GM23338 (cell line): ENCODE measurements around the gene PFKP. TPM values are rescaled to one million over a fixed set of nuclear protein-coding genes. Genes with fewer than 3 reads are reported as not detected.
A peak's percentile ranks its signal among the peaks of the same experiment; 100 is the strongest.

ENCODE experiments used
- ATAC-seq: fragments of 200-7000 bp; cut with Tn5 transposase; 3 replicates; pipeline ENCODE4 v1.9.1; 2020
- DNase-seq: peaks from one replicate; pipeline ENCODE4 v3.0.0-alpha.2; 2015; ENCODE audit warnings: low spot score
- H2AFZ ChIP-seq: fragments of 200-600 bp; sonication (generic); 2 replicates; pipeline ENCODE4 v1.8.0; 2016; ENCODE audit warnings: antibody characterized with exemption, mild to moderate bottlenecking, moderate library complexity
- H3F3A ChIP-seq: fragments of 200-600 bp; sonication (generic); replicated peaks from 2 replicates; pipeline ENCODE4 v1.8.0; 2017; ENCODE audit warnings: antibody characterized with exemption, mixed run types, low read depth
- H3K27ac ChIP-seq: fragments of 200-600 bp; sonication (generic); 2 replicates; pipeline ENCODE4 v1.6.1; 2016; ENCODE audit warnings: low read depth
- H3K27me3 ChIP-seq: fragments of 200-600 bp; sonication (generic); 2 replicates; pipeline ENCODE4 v1.8.0; 2016; ENCODE audit warnings: mild to moderate bottlenecking, mixed run types, moderate library complexity; ENCODE audit not compliant: insufficient read depth
- H3K36me3 ChIP-seq: fragments of 200-600 bp; sonication (generic); 2 replicates; pipeline ENCODE4 v1.8.0; 2016; ENCODE audit warnings: mild to moderate bottlenecking; ENCODE audit not compliant: insufficient read depth
- H3K4me1 ChIP-seq: fragments of 200-600 bp; sonication (generic); 2 replicates; pipeline ENCODE4 v1.8.0; 2016; ENCODE audit warnings: mild to moderate bottlenecking, moderate library complexity; ENCODE audit not compliant: insufficient read depth
- H3K4me2 ChIP-seq: fragments of 200-600 bp; sonication (generic); 2 replicates; pipeline ENCODE4 v1.7.1; 2017; ENCODE audit warnings: mixed run types
- H3K4me3 ChIP-seq: fragments of 200-600 bp; sonication (generic); 2 replicates; pipeline ENCODE4 v1.6.1; 2016; ENCODE audit warnings: mixed run types
- H3K79me2 ChIP-seq: fragments of 200-600 bp; sonication (generic); replicated peaks from 2 replicates; pipeline ENCODE4 v1.8.0; 2017; ENCODE audit warnings: mild to moderate bottlenecking; ENCODE audit not compliant: insufficient read depth
- H3K9me2 ChIP-seq: fragments of 200-600 bp; sonication (generic); 2 replicates; pipeline ENCODE4 v1.8.0; 2017; ENCODE audit not compliant: insufficient read depth
- H4K20me1 ChIP-seq: fragments of 200-600 bp; sonication (generic); replicated peaks from 2 replicates; pipeline ENCODE4 v1.8.0; 2017; ENCODE audit warnings: mild to moderate bottlenecking; ENCODE audit not compliant: insufficient read depth
- H3K27ac Mint-ChIP-seq: 2 replicates; pipeline ENCODE4 v1.8.0; 2020; ENCODE audit warnings: inconsistent platforms, mild to moderate bottlenecking, moderate library complexity, mixed read lengths
- H3K27me3 Mint-ChIP-seq: 3 replicates; pipeline ENCODE4 v1.8.0; 2022; ENCODE audit warnings: low read depth, mild to moderate bottlenecking, moderate library complexity, mixed read lengths, inconsistent platforms; ENCODE audit not compliant: insufficient read depth, poor library complexity
- H3K36me3 Mint-ChIP-seq: 3 replicates; pipeline ENCODE4 v1.8.0; 2021; ENCODE audit warnings: low read depth, mild to moderate bottlenecking, inconsistent platforms, moderate library complexity, mixed read lengths
- H3K4me1 Mint-ChIP-seq: 3 replicates; pipeline ENCODE4 v1.8.0; 2020; ENCODE audit warnings: mild to moderate bottlenecking, inconsistent platforms, mixed read lengths
- H3K4me3 Mint-ChIP-seq: 3 replicates; pipeline ENCODE4 v1.8.0; 2021; ENCODE audit warnings: moderate library complexity, mild to moderate bottlenecking, inconsistent platforms, mixed read lengths
- H3K9me3 Mint-ChIP-seq: 3 replicates; pipeline ENCODE4 v1.8.0; 2020; ENCODE audit warnings: moderate library complexity, mild to moderate bottlenecking, inconsistent platforms, mixed read lengths
- CREB1 ChIP-seq: fragments of 250-450 bp; sonication (Bioruptor Pico); IDR thresholded peaks from 2 replicates; pipeline ENCODE4 v1.5.0; 2020; ENCODE audit warnings: low read depth, mild to moderate bottlenecking, moderate library complexity
- EZH2 ChIP-seq: fragments of 200-600 bp; sonication (generic); IDR thresholded peaks from one replicate; pipeline ENCODE4 v1.8.0; 2017; ENCODE audit warnings: antibody characterized with exemption, mild to moderate bottlenecking, low read depth; ENCODE audit not compliant: unreplicated experiment
- EZH2phosphoT487 ChIP-seq: fragments of 200-600 bp; sonication (generic); IDR thresholded peaks from one replicate; pipeline ENCODE4 v1.8.1; 2018; ENCODE audit warnings: antibody characterized with exemption; ENCODE audit not compliant: unreplicated experiment
- JUNB ChIP-seq: IDR thresholded peaks from one replicate; pipeline ENCODE4 v1.6.1; 2016; ENCODE audit warnings: antibody characterized with exemption; ENCODE audit not compliant: unreplicated experiment
- NANOG ChIP-seq: IDR thresholded peaks from 2 replicates; pipeline ENCODE4 v1.6.1; 2016; ENCODE audit warnings: antibody characterized with exemption, borderline replicate concordance
- POLR2AphosphoS5 ChIP-seq: IDR thresholded peaks from 2 replicates; pipeline ENCODE4 v1.6.1; 2016; ENCODE audit warnings: antibody characterized with exemption, low read depth
- ZNF114 ChIP-seq: fragments of 250-450 bp; sonication (Bioruptor Pico); IDR thresholded peaks from 2 replicates; pipeline ENCODE4 v1.5.0; 2020; ENCODE audit warnings: mild to moderate bottlenecking, moderate library complexity
- ZNF462 ChIP-seq: fragments of 250-450 bp; sonication (Bioruptor Pico); IDR thresholded peaks from 2 replicates; pipeline ENCODE4 v1.5.0; 2020; ENCODE audit warnings: mild to moderate bottlenecking, moderate library complexity
- polyA plus RNA-seq: library from polyadenylated mRNA; unstranded; fragments of >200 nt; fragmentation: Nextera tagmentation; extraction: Ambion mirVana; gene quantifications from 2 replicates; pipeline ENCODE4 v1.2.1, GENCODE V29; 2016
- total RNA-seq: library from RNA; depleted of rRNA; stranded (reverse); fragments of >200 nt; shearing (Covaris generic); gene quantifications from 2 replicates; pipeline ENCODE4 v1.2.3, GENCODE V29; 2014
- TF ChIP-seq, protein P1 (sequence below): IDR thresholded peaks from 2 replicates; pipeline ENCODE4 v1.6.1; 2016; ENCODE audit warnings: antibody characterized with exemption

The PFKP gene
- total and polyA plus RNA-seq, 2 experiments from 2014 or later, result 56.3 to 120 TPM

GRCh38 chr10:3053155-3053554 is 14.2 kb upstream of the PFKP start:
- no peak overlapping the region for H3K4me3 Mint-ChIP-seq
- H3F3A ChIP-seq, result no peaks in the 10 kb centered on the region

More at GRCh38 chr10:3053155-3053554, 14.2 kb upstream of the PFKP start:
- H3K27me3 Mint-ChIP-seq, result peaks cover 8% of the 10 kb centered on the region
- H3K9me3 Mint-ChIP-seq, result no peaks in the 10 kb centered on the region; the same call in 2 of the 3 replicates
- H3K27ac Mint-ChIP-seq, result no peak overlapping the region
- no peaks in the 10 kb centered on the region for H3K36me3 ChIP-seq
- no peaks in the 10 kb centered on the region for H3K27me3 ChIP-seq
- H3K36me3 Mint-ChIP-seq, result no peaks in the 10 kb centered on the region; the same call in 2 of the 3 replicates
- no peaks in the 10 kb centered on the region for H3K79me2 ChIP-seq
- no peaks in the 10 kb centered on the region for H4K20me1 ChIP-seq
- H2AFZ ChIP-seq, result 0 out of 2 replicates have a peak overlapping the region, but pooled peaks have one; percentile 18
- H3K4me2 ChIP-seq, result no peak overlapping the region
- no peak for DNase-seq
- TF ChIP-seq EZH2phosphoT487 (no peak), ZNF114 (CRISPR knock-in tag) (no peak), EZH2 (no peak), ZNF462 (CRISPR knock-in tag) (no peak), POLR2AphosphoS5 (no peak), JUNB (no peak), NANOG (no peak), CREB1 (CRISPR knock-in tag) (no peak)
- TF ChIP-seq, protein P1, sequence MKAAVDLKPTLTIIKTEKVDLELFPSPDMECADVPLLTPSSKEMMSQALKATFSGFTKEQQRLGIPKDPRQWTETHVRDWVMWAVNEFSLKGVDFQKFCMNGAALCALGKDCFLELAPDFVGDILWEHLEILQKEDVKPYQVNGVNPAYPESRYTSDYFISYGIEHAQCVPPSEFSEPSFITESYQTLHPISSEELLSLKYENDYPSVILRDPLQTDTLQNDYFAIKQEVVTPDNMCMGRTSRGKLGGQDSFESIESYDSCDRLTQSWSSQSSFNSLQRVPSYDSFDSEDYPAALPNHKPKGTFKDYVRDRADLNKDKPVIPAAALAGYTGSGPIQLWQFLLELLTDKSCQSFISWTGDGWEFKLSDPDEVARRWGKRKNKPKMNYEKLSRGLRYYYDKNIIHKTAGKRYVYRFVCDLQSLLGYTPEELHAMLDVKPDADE, result no peak
- no peak for ATAC-seq
- H3K27ac ChIP-seq, result no peak overlapping the region
- H3K4me3 ChIP-seq, result no peak overlapping the region
- no peaks in the 10 kb centered on the region; the same call in 1 of the 2 replicates for H3K9me2 ChIP-seq
- 0 out of 2 replicates have a peak, but pooled peaks cover 2% of the 10 kb centered on the region for H3K4me1 ChIP-seq
- H3K4me1 Mint-ChIP-seq, result peaks cover 16% of the 10 kb centered on the region
